Left kidney (tissue), 8 donors: ENCODE results near the gene HPRT1. TPM values are rescaled to one million over a fixed set of nuclear protein-coding genes. Genes with fewer than 3 reads are reported as not detected.
"Not testable (repeated sequence)": the region's sequence is repeated elsewhere in the genome, so short reads cannot be mapped to it uniquely, and the experiment has no call there.

Experiments
- DNase-seq: peaks from one replicate; pipeline ENCODE4 v3.0.0-alpha.2; 2013
- long read RNA-seq, 8 donors: transcript quantifications; one replicate each; lab custom pipeline, GENCODE V29; 2026
- polyA plus RNA-seq: library from polyadenylated mRNA; unstranded; fragments of 120-200 nt; gene quantifications from one replicate; pipeline ENCODE4 v1.2.1, GENCODE V29; 2013; ENCODE audit not compliant: insufficient read length

The HPRT1 gene
- 49.7 TPM for polyA plus RNA-seq
- long read RNA-seq, donor 1, partial matches to known transcripts: 13 of 34 reads
- long read RNA-seq, donor 1, other reads (novel, unspliced or antisense): 19 of 34 reads
- long read RNA-seq, donor 2, partial matches to known transcripts: 12 of 14 reads
- long read RNA-seq, donor 2, other reads (novel, unspliced or antisense): 0 of 14 reads
- long read RNA-seq, donor 3, partial matches to known transcripts: 5 of 24 reads
- long read RNA-seq, donor 3, other reads (novel, unspliced or antisense): 18 of 24 reads
- long read RNA-seq, donor 4: 0 reads
- long read RNA-seq, donor 5, partial matches to known transcripts: 6 of 29 reads
- long read RNA-seq, donor 5, other reads (novel, unspliced or antisense): 23 of 29 reads
- long read RNA-seq, donor 6, partial matches to known transcripts: 17 of 45 reads
- long read RNA-seq, donor 6, other reads (novel, unspliced or antisense): 26 of 45 reads
- long read RNA-seq, donor 7, partial matches to known transcripts: 5 of 34 reads
- long read RNA-seq, donor 7, other reads (novel, unspliced or antisense): 28 of 34 reads
- long read RNA-seq, donor 8, partial matches to known transcripts: 5 of 12 reads
- long read RNA-seq, donor 8, other reads (novel, unspliced or antisense): 6 of 12 reads

GRCh38 chrX:134460005-134460861 lies at the start of gene HPRT1:
Gene HPRT1, plus strand, starts transcription at chrX:134460165. Its CDS starts 147 bp downstream, at chrX:134460312.
- DNase-seq: peak; percentile 65

- DNase-seq: no peak
Observed at GRCh38 chrX:134416087-134416486, 43.9 kb upstream of the HPRT1 start.

- no peak for DNase-seq
Observed at GRCh38 chrX:134418317-134419113, 41.5 kb upstream of the HPRT1 start.

GRCh38 chrX:134419784-134420183 lies 40.2 kb upstream of the HPRT1 start:
- DNase-seq: no peak

- peak; percentile 4 for DNase-seq
Observed at GRCh38 chrX:134423606-134424005, 36.4 kb upstream of the HPRT1 start.

GRCh38 chrX:134426281-134426680 lies 33.7 kb upstream of the HPRT1 start:
- DNase-seq: no peak

- no peak for DNase-seq
Observed at GRCh38 chrX:134431894-134432293, 28.1 kb upstream of the HPRT1 start.

GRCh38 chrX:134435894-134436293 lies 24.1 kb upstream of the HPRT1 start:
- DNase-seq: no peak

GRCh38 chrX:134443020-134443419 lies 16.9 kb upstream of the HPRT1 start:
- no peak for DNase-seq

GRCh38 chrX:134443461-134443860 lies 16.5 kb upstream of the HPRT1 start:
- no peak for DNase-seq

- DNase-seq: no peak
Observed at GRCh38 chrX:134444681-134445080, 15.3 kb upstream of the HPRT1 start.

- no peak for DNase-seq
Observed at GRCh38 chrX:134452596-134452995, 7.4 kb upstream of the HPRT1 start.

GRCh38 chrX:134453631-134454030 lies 6.3 kb upstream of the HPRT1 start:
- DNase-seq: no peak

- DNase-seq: no peak
Observed at GRCh38 chrX:134454506-134454905, 5.5 kb upstream of the HPRT1 start.

- no peak for DNase-seq
Observed at GRCh38 chrX:134457708-134458107, 2.3 kb upstream of the HPRT1 start.

- DNase-seq: no peak
Observed at GRCh38 chrX:134459683-134460004, 321 bp upstream of the HPRT1 start.

- DNase-seq: peak; percentile 8
Observed at GRCh38 chrX:134460862-134461220, 876 bp downstream of the HPRT1 start.

- no peak for DNase-seq
Observed at GRCh38 chrX:134461437-134461836, 1.5 kb downstream of the HPRT1 start.

- DNase-seq: no peak
Observed at GRCh38 chrX:134462927-134463326, 3.0 kb downstream of the HPRT1 start.

- DNase-seq: not testable (repeated sequence)
Observed at GRCh38 chrX:134464453-134464852, 4.5 kb downstream of the HPRT1 start.

GRCh38 chrX:134469486-134469885 lies 9.5 kb downstream of the HPRT1 start:
- no peak for DNase-seq

- no peak for DNase-seq
Observed at GRCh38 chrX:134470013-134470412, 10.0 kb downstream of the HPRT1 start.
